Neural crest cell (in vitro differentiated cells): Measurements from ENCODE around the gene SPATA3. TPM values are rescaled to one million over a fixed set of nuclear protein-coding genes. Genes with fewer than 3 reads are reported as not detected.

Experiments used
- DNase-seq: peaks from one replicate; pipeline ENCODE4 v3.0.0; 2021; ENCODE audit warnings: low read depth, mixed read lengths, low spot score
- H3K27ac Mint-ChIP-seq: one replicate; pipeline ENCODE4 v1.8.0; 2021; ENCODE audit warnings: mild to moderate bottlenecking, mixed read lengths; ENCODE audit not compliant: unreplicated experiment
- H3K27me3 Mint-ChIP-seq: 2 replicates; pipeline ENCODE4 v1.8.0; 2021; ENCODE audit warnings: low read depth, mild to moderate bottlenecking, mixed read lengths
- H3K36me3 Mint-ChIP-seq: 2 replicates; pipeline ENCODE4 v1.8.0; 2021; ENCODE audit warnings: low read depth, mild to moderate bottlenecking, mixed read lengths
- H3K4me1 Mint-ChIP-seq: 2 replicates; pipeline ENCODE4 v1.8.0; 2021; ENCODE audit warnings: mixed read lengths
- H3K4me3 Mint-ChIP-seq: one replicate; pipeline ENCODE4 v1.8.0; 2021; ENCODE audit warnings: mild to moderate bottlenecking, mixed read lengths
- H3K9me3 Mint-ChIP-seq: 2 replicates; pipeline ENCODE4 v1.8.0; 2021; ENCODE audit warnings: mixed read lengths
- CTCF ChIP-seq: fragments of 200-600 bp; sonication (generic); conservative IDR thresholded peaks from 2 replicates; pipeline ENCODE4 v1.5.0; 2021; ENCODE audit warnings: antibody characterized with exemption, mild to moderate bottlenecking
- total RNA-seq: library from RNA; stranded (reverse); gene quantifications from 2 replicates; pipeline ENCODE4 v1.2.1, GENCODE V29; 2021

The SPATA3 gene
- total RNA-seq, 1 donor from 2014 or later, result not detected

- DNase-seq, result no peak
- peaks cover 28% of the 10 kb centered on the region for H3K27me3 Mint-ChIP-seq
- H3K4me3 Mint-ChIP-seq, result no peak overlapping the region
- H3K4me1 Mint-ChIP-seq, result peaks cover 35% of the 10 kb centered on the region
- no peaks in the 10 kb centered on the region for H3K9me3 Mint-ChIP-seq
- H3K27ac Mint-ChIP-seq, result no peak overlapping the region
- TF ChIP-seq CTCF, result no peak
- no peaks in the 10 kb centered on the region for H3K36me3 Mint-ChIP-seq
These were observed 40.7 kb upstream of the SPATA3 start for GRCh38 chr2:230955163-230955737.

- H3K27ac Mint-ChIP-seq, result no peak overlapping the region
- H3K9me3 Mint-ChIP-seq, result no peaks in the 10 kb centered on the region
- peak overlapping the region; percentile 88 for H3K4me3 Mint-ChIP-seq
- H3K4me1 Mint-ChIP-seq, result peaks cover 39% of the 10 kb centered on the region
- peaks cover 28% of the 10 kb centered on the region for H3K27me3 Mint-ChIP-seq
- peaks cover 3% of the 10 kb centered on the region for H3K36me3 Mint-ChIP-seq
- TF ChIP-seq CTCF, result no peak
- DNase-seq, result peak; percentile 25
These were observed 38.8 kb upstream of the SPATA3 start for GRCh38 chr2:230956827-230957755.

GRCh38 chr2:230957756-230958391 lies 38.0 kb upstream of the SPATA3 start:
- H3K36me3 Mint-ChIP-seq, result peaks cover 3% of the 10 kb centered on the region
- peak overlapping the region; percentile 66 for H3K4me3 Mint-ChIP-seq
- DNase-seq, result no peak
- no peaks in the 10 kb centered on the region for H3K9me3 Mint-ChIP-seq
- peaks cover 28% of the 10 kb centered on the region for H3K27me3 Mint-ChIP-seq
- TF ChIP-seq CTCF, result no peak
- H3K27ac Mint-ChIP-seq, result no peak overlapping the region
- peaks cover 39% of the 10 kb centered on the region for H3K4me1 Mint-ChIP-seq

- DNase-seq, result no peak
- Mint-ChIP-seq H3K27me3 (peaks cover 28% of the 10 kb centered on the region), H3K4me3 (peak overlapping the region; percentile 9), H3K4me1 (peaks cover 39% of the 10 kb centered on the region), H3K36me3 (peaks cover 3% of the 10 kb centered on the region), H3K27ac (no peak overlapping the region), H3K9me3 (peaks cover 6% of the 10 kb centered on the region)
- no peak for TF ChIP-seq CTCF
These were observed 36.8 kb upstream of the SPATA3 start for GRCh38 chr2:230958820-230959756.

- Mint-ChIP-seq H3K9me3 (peaks cover 6% of the 10 kb centered on the region), H3K27ac (no peak overlapping the region), H3K4me3 (no peak overlapping the region), H3K4me1 (peaks cover 39% of the 10 kb centered on the region), H3K36me3 (peaks cover 3% of the 10 kb centered on the region), H3K27me3 (peaks cover 28% of the 10 kb centered on the region)
- no peak for DNase-seq
- no peak for TF ChIP-seq CTCF
These were observed 35.9 kb upstream of the SPATA3 start for GRCh38 chr2:230960026-230960425.
